HG03432 (cell line): ENCODE data around the gene ATG16L1.
"Not testable (repeated sequence)": the region's sequence is repeated elsewhere in the genome, so short reads cannot be mapped to it uniquely, and the experiment has no call there.

Source experiments
- ATAC-seq: cut with Tn5 transposase; IDR thresholded peaks from one replicate; pipeline ENCODE4 v1.9.1; 2021; ENCODE audit warnings: mild to moderate bottlenecking, moderate library complexity; ENCODE audit not compliant: unreplicated experiment

ATG16L1 gene

GRCh38 chr2:233328922-233329321 is 77.4 kb downstream of the ATG16L1 start:
- no peak for ATAC-seq

GRCh38 chr2:233329489-233330135 is 78.1 kb downstream of the ATG16L1 start:
- no peak for ATAC-seq

DNA sequence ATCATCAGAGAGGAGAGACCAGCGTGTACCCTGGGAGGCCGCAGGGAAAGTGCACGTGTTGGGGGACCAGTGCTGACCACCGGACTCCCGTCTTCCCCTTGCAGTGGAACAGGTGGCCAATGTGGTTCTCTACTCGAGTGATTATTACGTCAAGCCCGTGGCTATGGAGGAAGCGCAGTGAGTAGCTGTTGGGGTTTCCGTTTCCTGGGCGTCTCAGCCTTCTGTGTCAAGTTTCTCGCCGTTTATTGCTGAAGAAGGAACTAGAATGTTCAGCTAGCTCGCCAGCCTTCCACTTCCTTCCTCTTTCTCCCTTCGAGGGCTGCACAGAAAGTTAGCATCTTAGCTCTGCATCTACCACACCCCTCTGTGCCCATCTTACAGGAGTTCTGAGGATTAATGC is 80.1 kb downstream of the ATG16L1 start:
- ATAC-seq, result peak; percentile 89

GRCh38 chr2:233332125-233332524 is 80.7 kb downstream of the ATG16L1 start:
- no peak for ATAC-seq

DNA sequence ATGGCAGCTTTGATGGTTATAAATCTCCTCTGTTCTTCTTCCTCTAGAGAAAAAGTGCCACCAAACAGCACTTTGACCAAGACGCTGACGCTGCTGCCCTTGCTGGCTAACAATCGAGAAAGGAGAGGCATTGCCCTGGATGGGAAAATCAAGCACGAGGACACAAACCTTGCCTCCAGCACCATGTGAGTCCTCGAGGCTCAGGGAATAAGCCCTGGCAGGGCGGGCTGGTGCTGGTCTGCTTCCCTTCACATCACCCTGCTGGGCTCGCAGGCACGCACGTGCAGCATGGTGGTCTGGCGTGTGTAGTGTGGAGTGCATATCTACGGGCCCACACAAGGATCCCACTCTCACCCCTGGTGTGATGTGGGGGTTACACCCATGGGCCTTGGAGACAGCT is 83.4 kb downstream of the ATG16L1 start:
- ATAC-seq, result no peak

DNA sequence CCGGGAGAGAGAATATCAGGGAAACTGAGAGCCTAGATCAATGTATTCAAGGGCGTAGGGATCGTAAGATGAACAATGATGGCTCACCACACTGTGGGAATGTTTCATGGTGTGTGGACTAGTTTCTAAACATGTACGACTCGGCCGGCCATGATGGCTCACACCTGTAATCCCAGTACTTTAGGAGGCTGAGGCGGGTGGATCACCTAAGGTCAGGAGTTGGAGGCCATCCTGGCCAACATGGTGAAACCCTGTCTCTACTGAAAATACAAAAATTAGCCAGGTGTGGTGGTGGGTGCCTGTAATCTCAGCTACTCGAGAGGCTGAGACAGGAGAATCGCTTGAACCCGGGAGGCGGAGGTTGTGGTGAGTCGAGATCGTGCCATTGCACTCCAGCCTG is 84.6 kb downstream of the ATG16L1 start:
- ATAC-seq, result not testable (repeated sequence)

GRCh38 chr2:233336541-233336940 is 85.1 kb downstream of the ATG16L1 start:
- ATAC-seq, result no peak

DNA sequence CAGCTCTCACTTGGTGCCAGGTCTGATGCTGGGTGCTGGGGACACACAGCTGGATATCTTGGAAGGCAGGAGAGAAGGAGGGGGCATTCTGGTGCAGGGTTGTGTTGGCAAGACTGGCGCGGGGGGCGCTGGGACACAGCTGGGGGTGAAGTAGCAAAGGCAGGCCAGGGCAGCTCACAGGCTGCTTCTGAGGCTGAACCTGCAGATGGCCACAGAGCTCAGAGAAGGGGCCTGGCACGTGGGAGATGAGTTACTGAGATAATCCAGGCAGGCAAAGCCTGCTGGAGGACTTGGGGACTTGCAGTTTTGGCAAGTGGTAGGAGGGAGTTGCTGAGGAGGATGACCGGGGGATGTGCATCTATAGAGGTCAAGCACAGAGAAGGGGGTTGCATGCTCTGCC is 86.6 kb downstream of the ATG16L1 start:
- no peak for ATAC-seq

DNA sequence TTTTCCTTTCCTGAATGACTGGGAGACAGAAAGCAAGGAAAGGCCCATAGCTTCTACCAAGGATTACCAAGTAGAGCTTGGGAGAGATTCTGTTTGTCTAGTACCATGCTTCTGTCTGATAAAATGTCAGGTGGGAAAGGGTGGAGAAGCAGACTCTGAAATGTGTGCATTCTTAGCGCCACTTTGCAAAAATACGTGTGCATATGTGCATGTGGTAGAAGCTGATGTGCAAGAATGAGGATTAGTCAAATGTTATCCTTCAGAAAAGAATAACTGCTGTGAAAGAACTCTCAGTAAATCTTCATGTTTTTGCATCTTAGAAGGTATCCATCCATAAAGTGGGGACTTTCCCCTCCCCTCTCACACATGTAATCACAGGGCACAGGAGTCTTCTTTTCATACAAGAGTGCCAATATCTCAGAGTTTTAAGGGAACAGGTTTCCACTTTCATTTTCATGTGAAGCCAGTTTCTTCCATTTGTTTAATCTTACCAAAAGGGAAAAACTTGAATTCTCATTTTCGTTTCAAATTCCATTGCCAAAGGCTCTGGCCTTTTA is 87.4 kb downstream of the ATG16L1 start:
- no peak for ATAC-seq

DNA sequence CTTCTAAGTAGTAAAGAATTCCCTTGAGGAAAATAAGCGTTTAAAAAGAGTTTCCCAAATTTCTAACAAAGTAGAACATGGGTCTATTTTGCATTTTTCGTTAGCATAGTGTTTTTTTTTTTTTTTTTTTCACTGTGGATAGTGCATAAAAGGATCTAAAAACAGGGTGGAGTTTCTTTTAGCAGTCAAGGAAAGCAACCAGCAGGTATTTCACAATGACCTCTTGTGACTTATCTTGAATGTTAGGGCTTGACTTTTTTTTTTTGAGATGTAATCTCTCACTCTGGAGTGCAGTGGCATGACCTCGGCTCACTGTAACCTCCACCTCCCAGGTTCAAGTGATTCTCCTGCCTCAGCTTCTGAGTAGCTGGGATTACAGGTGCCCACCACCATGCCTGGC is 88.0 kb downstream of the ATG16L1 start:
- no peak for ATAC-seq

GRCh38 chr2:233341296-233341695 is 89.8 kb downstream of the ATG16L1 start:
- no peak for ATAC-seq

GRCh38 chr2:233342301-233342700 is 90.8 kb downstream of the ATG16L1 start:
- no peak for ATAC-seq

DNA sequence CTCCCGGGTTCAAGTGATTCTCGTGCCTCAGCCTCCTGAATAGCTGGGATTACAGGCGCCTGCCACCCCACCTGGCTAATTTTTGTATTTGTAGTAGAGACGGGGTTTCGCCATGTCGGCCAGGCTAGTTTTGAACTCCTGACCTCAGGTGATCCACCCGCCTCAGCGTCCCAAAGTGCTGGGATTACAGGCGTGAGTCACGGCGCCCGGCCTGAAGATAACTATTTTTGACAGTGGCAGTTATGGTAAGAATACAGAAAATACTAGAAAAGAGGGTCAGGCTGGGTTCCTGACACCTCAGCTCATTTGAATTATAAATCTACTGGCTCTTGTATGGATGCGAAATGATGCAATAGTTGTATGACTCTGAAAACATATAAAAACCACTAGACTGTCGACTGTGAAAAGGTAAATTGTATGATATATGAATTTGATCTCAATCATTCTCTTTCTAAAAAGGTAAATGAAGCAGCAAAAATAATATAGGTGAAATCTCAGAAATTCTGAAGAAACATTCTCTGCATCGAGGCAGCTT is 91.8 kb downstream of the ATG16L1 start:
- no peak for ATAC-seq
